GM12873 (cell line): Measurements from ENCODE around the gene UNC5A.

Experiments used
- CTCF ChIP-seq: IDR thresholded peaks from 2 replicates; pipeline ENCODE4 v1.5.1; 2012; ENCODE audit warnings: low read depth, mild to moderate bottlenecking, moderate library complexity, low read length, control low read depth; ENCODE audit not compliant: insufficient read depth; ENCODE audit errors: missing control alignments

UNC5A gene

GRCh38 chr5:176790941-176791340, 19.4 kb upstream of the UNC5A start:
- TF ChIP-seq CTCF: no peak

GRCh38 chr5:176792655-176793342, 17.6 kb upstream of the UNC5A start:
- no peak for TF ChIP-seq CTCF

GRCh38 chr5:176793343-176793699, 17.0 kb upstream of the UNC5A start:
- no peak for TF ChIP-seq CTCF

- no peak for TF ChIP-seq CTCF
Observed at GRCh38 chr5:176793736-176794135, 16.6 kb upstream of the UNC5A start.

- TF ChIP-seq CTCF: no peak
Observed at GRCh38 chr5:176794509-176794908, 15.8 kb upstream of the UNC5A start.

GRCh38 chr5:176796411-176796810, 13.9 kb upstream of the UNC5A start:
- TF ChIP-seq CTCF: no peak

GRCh38 chr5:176796970-176797369, 13.4 kb upstream of the UNC5A start:
- TF ChIP-seq CTCF: no peak

- no peak for TF ChIP-seq CTCF
Observed at GRCh38 chr5:176797456-176798050, 12.8 kb upstream of the UNC5A start.
